Activated CD8-positive, alpha-beta memory T cell treated with anti-CD3 and anti-CD28 coated beads, Interleukin-2, amount 50 U/mL, for 24 hours (primary cell): ENCODE data around the gene ROBO1.
"Not testable (repeated sequence)": the region's sequence is repeated elsewhere in the genome, so short reads cannot be mapped to it uniquely, and the experiment has no call there.

Source experiments
- DNase-seq: peaks from one replicate; pipeline ENCODE4 v3.0.0-alpha.2; 2020; ENCODE audit errors: extremely low read depth

Gene ROBO1

DNA sequence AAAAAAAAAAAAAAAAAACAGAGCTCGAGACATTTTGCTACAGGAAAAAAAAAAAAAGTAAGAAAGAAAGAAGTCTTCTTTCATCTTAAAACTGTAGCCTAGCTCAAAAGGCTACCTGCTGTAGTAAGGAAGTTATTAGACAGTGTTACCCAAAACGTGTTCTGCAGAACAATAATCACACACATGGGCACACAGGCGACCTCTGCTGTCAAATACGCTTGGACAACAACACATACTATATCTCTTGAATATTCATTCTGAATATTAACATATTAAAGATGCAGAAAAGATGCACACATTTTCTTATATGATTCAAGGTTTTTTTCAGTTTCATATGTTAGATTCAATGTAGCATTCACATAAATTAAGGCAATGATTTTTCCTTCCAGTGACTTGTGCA lies 215.8 kb downstream of the ROBO1 start:
- no peak for DNase-seq

DNA sequence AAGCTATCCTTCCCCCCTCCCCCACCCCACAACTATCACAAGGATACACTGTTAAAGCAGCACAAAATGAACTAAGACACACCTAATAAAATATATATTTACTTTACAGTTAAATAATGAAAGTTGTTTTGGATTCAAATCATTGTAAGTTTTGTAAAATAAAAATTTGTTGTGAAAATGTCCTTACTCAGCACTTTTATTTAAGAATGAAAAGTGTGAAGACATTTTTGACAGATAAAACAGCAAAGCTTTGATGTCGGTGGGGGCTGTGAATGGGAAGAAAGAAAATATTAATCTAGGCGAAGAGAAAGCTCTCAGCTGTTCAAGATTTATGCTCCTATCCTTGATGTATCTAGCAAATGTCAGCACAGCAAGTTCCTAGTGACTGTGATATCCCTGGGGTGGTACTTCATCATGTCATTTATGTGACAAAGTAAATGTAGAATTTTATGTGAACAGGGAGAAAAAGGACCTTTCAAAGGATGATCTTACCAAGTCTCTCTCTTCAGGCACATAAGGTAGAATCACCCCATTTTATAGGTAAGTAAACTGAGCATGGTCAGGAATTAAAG lies 216.4 kb downstream of the ROBO1 start:
- DNase-seq, result no peak

- DNase-seq, result no peak
These were observed 224.4 kb downstream of the ROBO1 start for GRCh38 chr3:79543218-79543982.

GRCh38 chr3:79534727-79535126 lies 233.1 kb downstream of the ROBO1 start:
- DNase-seq, result no peak

DNA sequence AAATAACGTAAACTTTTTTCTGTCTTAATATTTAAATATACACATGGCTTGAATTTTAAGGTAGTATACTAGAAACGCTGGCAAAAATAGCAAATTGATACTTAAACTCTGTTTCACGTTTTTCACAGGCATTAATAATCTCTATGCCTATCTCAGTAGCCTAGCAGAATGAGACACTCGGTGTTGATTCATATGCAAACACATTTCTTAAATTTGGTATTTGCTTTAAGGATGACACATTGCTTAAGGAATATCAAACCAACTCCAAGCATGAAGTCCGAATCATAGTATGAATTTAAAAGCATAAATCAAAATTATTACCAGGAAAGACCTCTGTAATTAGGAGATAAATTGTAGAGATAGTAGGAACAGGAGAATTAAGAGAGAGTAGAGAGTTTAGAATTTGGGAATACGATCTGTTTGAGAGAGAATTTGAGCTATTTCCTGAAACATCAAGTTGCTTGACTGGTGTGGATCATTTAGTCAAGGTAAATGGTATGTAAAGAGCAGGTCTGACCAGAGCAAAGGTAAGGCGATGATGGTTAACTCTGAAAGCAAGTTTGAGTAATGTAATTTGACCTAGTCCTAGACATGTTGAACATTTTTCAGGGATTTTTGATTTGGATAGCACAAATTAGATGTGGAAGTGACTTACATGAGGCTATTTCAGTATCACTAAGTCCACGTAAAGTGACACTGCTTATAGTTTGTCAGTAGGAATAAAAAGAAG lies 236.1 kb downstream of the ROBO1 start:
- DNase-seq, result no peak

GRCh38 chr3:79521221-79521848 lies 246.5 kb downstream of the ROBO1 start:
- no peak for DNase-seq

- DNase-seq, result no peak
These were observed 249.9 kb downstream of the ROBO1 start for GRCh38 chr3:79517766-79518413.

DNA sequence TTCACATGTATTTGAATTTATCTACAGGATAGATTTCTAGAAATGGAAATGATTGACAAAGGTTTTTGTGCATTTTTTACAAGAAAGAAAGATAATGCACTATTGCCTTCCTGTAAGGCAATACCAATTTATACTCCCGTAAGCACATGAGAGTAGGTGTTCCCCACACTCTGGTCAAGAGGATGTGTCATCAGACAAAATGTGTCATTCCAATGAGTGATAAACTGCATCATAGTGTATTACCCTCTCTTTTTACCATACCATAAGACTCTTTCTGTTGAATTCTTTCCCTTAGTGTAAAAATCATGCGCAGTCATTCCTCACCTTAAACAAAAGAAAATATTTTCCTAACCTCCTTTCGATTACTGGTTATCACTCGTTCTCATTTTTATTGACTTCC lies 251.0 kb downstream of the ROBO1 start:
- no peak for DNase-seq

- no peak for DNase-seq
These were observed 252.7 kb downstream of the ROBO1 start for GRCh38 chr3:79515072-79515471.

DNA sequence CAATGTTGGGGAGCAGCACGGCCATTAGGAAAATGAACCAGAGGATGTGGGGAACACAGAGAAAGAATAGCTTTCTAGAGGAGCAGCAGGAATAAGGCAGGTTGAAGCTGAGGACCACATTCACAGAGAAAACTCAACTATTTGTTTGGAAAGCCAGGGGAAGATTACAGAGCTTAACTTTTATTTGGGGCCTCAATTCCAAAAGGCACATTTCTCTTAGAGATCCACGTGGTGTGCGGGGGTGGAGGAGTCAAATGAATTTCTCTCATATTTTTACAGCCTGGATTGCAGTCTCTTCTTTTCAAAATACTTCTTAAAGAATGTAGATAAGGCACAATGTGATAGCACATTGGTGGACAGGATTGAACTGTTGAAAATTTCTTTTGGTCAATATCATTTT lies 253.7 kb downstream of the ROBO1 start:
- no peak for DNase-seq

- DNase-seq, result no peak
These were observed 261.0 kb downstream of the ROBO1 start for GRCh38 chr3:79506751-79507150.

DNA sequence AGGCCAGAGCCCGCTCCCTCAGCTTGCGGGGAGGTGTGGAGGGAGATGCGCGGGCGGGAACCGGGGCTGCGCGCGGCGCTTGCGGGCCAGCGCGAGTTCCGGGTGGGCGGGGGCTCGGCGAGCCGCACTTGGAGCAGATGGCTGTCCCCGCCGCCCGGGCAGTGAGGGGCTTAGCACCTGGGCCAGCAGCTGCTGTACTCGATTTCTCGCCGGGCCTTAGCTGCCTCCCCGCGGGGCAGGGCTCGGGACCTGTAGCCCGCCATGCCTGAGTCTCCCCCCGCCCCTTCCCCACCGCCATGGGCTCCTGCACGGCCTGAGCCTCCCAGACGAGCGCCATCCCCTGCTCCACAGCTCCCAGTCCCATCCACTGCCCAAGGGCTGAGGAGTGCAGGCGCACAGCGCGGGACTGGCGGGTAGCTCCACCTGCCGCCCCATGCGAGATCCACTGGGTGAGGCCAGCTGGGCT lies 265.5 kb downstream of the ROBO1 start:
- not testable (repeated sequence) for DNase-seq

- no peak for DNase-seq
These were observed 270.2 kb downstream of the ROBO1 start for GRCh38 chr3:79497447-79498111.

GRCh38 chr3:79491029-79491641 lies 276.7 kb downstream of the ROBO1 start:
- DNase-seq, result no peak

- no peak for DNase-seq
These were observed 277.4 kb downstream of the ROBO1 start for GRCh38 chr3:79490165-79491028.

GRCh38 chr3:79488407-79488806 lies 279.4 kb downstream of the ROBO1 start:
- DNase-seq, result no peak

DNA sequence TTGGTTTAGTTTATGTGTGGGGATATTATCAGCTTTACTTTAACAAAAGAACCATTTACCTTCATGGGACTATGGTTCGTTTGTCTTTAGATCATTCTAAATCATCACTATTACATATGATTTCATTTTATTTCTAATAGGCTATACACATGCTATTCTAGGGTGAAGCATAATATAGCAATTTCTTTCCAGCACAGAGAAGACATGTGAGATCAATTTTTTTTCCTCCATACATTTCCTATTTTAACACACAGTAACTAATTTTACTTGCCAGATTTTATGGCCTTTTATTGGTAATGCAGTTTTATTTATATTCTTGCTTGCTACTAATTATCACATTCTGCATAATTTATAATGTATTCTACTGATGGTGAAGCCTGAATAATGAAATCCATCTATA lies 287.1 kb downstream of the ROBO1 start:
- no peak for DNase-seq

DNA sequence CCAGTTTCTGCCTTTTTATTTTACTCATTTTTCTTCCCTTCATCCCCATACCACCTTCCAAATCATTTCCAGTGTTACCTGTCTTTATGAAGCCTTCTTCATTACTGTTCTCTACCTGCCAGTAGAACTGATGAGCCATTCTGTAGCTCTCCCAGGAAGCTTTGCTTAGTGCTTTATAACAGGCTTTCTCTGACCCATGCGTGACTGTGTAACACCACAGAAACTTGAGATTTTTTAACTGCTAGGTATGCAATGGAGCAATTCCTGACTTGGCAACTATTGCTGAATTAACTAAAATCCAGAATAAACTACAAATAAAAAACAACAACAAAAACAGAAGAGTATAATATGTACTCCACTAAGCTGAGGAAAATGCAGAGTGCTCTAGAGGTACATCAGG lies 289.2 kb downstream of the ROBO1 start:
- DNase-seq, result no peak

DNA sequence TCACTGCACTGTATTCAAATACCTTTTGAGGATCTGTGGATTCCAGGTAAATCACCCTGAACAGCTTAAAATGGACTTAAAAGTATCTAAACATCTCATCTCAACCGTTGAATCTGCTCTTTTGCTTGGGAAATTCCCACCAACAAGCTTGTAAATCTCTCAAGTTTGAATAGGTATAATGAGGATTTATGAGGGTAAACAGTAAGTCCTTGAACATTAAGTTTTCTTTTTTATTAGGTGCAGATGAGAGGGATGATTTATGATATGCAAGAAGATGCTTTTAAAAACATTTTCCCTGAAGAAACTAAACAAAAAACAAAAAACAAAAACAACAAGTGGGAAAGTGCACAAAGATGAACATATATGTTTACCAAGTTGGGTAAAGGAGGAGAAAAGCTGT lies 290.6 kb downstream of the ROBO1 start:
- no peak for DNase-seq

- DNase-seq, result no peak
These were observed 293.8 kb downstream of the ROBO1 start for GRCh38 chr3:79473993-79474392.
